ENCODE data around the gene SPRY1.
A peak's percentile ranks its signal among the peaks of the same experiment; 100 is the strongest.

The SPRY1 gene

DNA sequence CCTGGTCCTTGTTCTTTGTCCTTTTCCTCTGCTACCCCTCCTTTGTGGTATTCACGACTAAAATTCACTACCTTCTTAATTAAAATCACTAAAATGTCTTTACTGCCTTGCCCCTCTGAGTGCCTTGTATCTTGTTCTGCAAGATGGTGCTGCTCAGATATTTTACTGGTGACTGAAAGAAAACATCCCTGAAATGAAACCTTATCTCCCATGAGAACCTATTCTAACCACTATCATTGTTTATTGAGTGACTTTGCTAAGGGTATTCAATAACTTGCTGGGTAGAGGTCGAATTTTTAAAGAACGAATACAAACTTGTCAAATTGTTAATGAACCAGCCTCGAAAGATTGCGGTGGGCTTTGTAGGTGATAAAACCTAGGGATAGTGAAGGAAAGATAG lies 52.8 kb downstream of the SPRY1 start:
- DNase-seq (no peak), ATAC-seq (replicated peaks) (no peak)
- Mint-ChIP-seq H3K27me3 (no peaks in the 10 kb centered on the region), H3K9me3 (no peaks in the 10 kb centered on the region), H3K36me3 (ENCODE audit: insufficient read depth) (peaks cover 4% of the 10 kb centered on the region), H3K4me3 (no peak overlapping the region), H3K4me1 (ENCODE audit: low read depth in 2 of 2) (peaks cover 5 to 15% of the 10 kb centered on the region in 2 donors), H3K27ac (peak overlapping the region in 1 of 2 donors; percentile 14)

DNA sequence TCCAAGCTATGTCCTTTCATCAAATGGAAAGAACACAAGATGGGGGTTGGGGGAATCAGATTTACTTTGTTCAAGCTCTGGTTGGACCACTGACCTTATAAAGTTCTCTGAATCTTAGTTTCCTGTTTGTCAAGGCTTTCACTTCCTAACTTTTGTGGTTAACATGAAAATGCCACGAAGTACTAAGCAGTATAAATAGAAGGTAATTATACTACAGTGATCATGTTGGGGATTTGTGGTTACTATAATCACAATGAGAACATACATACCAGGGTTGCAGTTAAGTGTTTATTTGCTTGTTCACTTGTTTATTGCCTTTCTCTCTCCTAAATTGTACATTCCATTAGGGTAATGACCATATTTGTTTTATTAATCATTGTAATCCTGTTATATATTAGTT lies 53.2 kb downstream of the SPRY1 start:
- peak overlapping the region; percentile 3 to 14 for H3K27ac Mint-ChIP-seq
- no peak for DNase-seq
- H3K4me1 Mint-ChIP-seq (ENCODE audit: low read depth in 2 of 2), result peaks cover 4 to 13% of the 10 kb centered on the region in 2 donors
- H3K27me3 Mint-ChIP-seq, result no peaks in the 10 kb centered on the region
- no peak overlapping the region for H3K4me3 Mint-ChIP-seq
- no peaks in the 10 kb centered on the region for H3K9me3 Mint-ChIP-seq
- H3K36me3 Mint-ChIP-seq (ENCODE audit: insufficient read depth), result peaks cover 4% of the 10 kb centered on the region
- ATAC-seq (replicated peaks), result peak; percentile 63

DNA sequence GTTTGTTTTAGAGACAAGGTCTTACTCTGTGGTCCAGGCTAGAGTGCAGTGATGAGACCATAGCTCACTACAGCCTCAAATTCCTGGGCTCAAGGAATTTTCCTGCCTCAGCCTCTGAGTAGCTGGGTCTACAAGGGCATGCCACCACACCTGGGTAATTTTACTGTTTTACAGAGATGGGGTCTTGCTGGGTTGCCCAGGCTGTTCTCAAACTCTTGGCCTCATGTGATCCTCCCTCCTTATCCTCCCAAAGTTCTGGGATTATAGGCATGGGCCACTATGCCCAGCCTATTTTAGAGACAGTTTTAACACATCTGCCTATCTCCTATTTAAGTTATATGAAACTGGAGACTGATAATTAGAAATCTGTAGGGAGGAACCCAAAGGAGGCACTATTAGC lies 53.8 kb downstream of the SPRY1 start:
- ATAC-seq (replicated peaks) (no peak), DNase-seq (no peak)
- H3K4me1 Mint-ChIP-seq (ENCODE audit: low read depth in 2 of 2), result peaks cover 4 to 13% of the 10 kb centered on the region in 2 donors
- H3K4me3 Mint-ChIP-seq, result no peak overlapping the region
- no peaks in the 10 kb centered on the region for H3K9me3 Mint-ChIP-seq
- peak overlapping the region in 1 of 2 donors; percentile 3 for H3K27ac Mint-ChIP-seq
- no peaks in the 10 kb centered on the region for H3K27me3 Mint-ChIP-seq
- peaks cover 4% of the 10 kb centered on the region for H3K36me3 Mint-ChIP-seq (ENCODE audit: insufficient read depth)

DNA sequence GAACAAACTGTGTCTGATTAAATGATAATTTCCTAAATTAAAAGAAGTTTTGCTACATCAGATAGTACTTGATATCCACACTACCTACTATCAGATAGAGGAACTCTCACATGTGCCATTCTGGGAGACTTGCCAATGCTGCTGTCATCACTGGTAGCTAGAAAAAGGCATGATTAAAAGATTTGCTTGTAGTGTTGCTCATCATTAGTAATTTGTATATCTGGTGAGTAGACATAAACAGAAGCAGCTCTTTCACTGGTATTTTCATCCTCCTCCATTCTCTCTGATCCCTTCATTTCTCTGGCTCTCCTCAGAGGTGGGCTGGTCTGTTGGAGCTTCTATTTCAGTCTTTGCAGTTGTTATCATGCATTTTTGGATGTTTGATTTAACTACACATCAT lies 56.0 kb downstream of the SPRY1 start:
- ATAC-seq (replicated peaks) (no peak), DNase-seq (no peak)
- Mint-ChIP-seq H3K27me3 (peaks cover 0 to 6% of the 10 kb centered on the region in 2 donors), H3K9me3 (no peaks in the 10 kb centered on the region), H3K4me1 (ENCODE audit: low read depth in 2 of 2) (peaks cover 0 to 11% of the 10 kb centered on the region in 2 donors), H3K27ac (no peak overlapping the region), H3K36me3 (ENCODE audit: insufficient read depth) (no peaks in the 10 kb centered on the region), H3K4me3 (no peak overlapping the region)

DNA sequence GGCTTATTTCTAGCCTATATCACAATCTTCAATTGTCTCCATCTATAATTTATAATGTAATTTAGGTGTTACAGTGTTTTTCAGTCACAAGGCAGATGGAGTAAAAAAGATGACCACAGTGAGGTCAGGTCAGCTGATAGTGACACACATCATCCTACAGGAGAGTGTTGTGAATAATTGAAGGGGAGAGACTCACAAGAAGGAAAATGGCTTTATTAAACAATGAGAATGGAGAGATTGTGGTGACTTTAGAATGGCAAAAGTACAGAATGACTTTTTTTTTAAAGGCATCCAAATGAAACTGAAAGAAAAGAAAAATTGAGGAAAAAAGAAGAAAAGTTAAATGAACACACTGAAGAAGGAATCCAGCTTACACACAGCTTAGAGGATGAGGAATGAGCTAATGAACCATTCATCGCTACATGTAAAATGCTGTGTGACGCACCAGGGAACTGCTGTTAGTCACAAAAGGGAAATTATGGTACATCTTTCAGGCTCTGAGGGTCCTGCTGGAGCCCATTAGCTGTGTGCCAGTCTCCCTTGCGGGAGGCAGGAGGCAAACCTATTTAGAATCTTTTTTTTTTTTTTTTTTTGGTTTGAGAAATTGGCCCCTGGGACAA lies 56.6 kb downstream of the SPRY1 start:
- H3K4me1 Mint-ChIP-seq (ENCODE audit: low read depth in 2 of 2), result peaks cover 0 to 11% of the 10 kb centered on the region in 2 donors
- no peaks in the 10 kb centered on the region for H3K36me3 Mint-ChIP-seq (ENCODE audit: insufficient read depth)
- H3K27ac Mint-ChIP-seq, result no peak overlapping the region
- H3K4me3 Mint-ChIP-seq, result no peak overlapping the region
- no peak for DNase-seq
- ATAC-seq (replicated peaks), result no peak
- peaks cover 0 to 6% of the 10 kb centered on the region in 2 donors for H3K27me3 Mint-ChIP-seq
- no peaks in the 10 kb centered on the region for H3K9me3 Mint-ChIP-seq

Measured in effector memory CD8-positive, alpha-beta T cell (primary cell).